Osteoblast (primary cell): ENCODE measurements around the gene IQGAP3. TPM values are rescaled to one million over a fixed set of nuclear protein-coding genes. Genes with fewer than 3 reads are reported as not detected.
"Not testable (repeated sequence)": the region's sequence is repeated elsewhere in the genome, so short reads cannot be mapped to it uniquely, and the experiment has no call there.

Experiments used
- DNase-seq: peaks from one replicate; pipeline ENCODE4 v3.0.0; 2011; ENCODE audit warnings: low spot score, mixed read lengths; ENCODE audit not compliant: insufficient read length; ENCODE audit errors: missing footprints
- H2AFZ ChIP-seq: 2 replicates; pipeline ENCODE4 v1.6.0; 2011; ENCODE audit warnings: mild to moderate bottlenecking, low read length
- H3K27ac ChIP-seq: 2 replicates; pipeline ENCODE4 v1.5.1; 2011; ENCODE audit warnings: mild to moderate bottlenecking, low read depth, low read length, moderate library complexity
- H3K27me3 ChIP-seq: 2 replicates; pipeline ENCODE4 v1.6.0; 2012; ENCODE audit warnings: mild to moderate bottlenecking, control low read depth, inconsistent platforms, low read length, moderate library complexity; ENCODE audit not compliant: insufficient read depth
- H3K36me3 ChIP-seq: 2 replicates; pipeline ENCODE4 v1.5.1; 2011; ENCODE audit warnings: mild to moderate bottlenecking, low read length, control low read depth, moderate library complexity; ENCODE audit not compliant: insufficient read depth
- H3K4me1 ChIP-seq: 2 replicates; pipeline ENCODE4 v1.5.1; 2011; ENCODE audit warnings: mild to moderate bottlenecking, low read length, control low read depth, moderate library complexity; ENCODE audit not compliant: insufficient read depth
- H3K4me2 ChIP-seq: 2 replicates; pipeline ENCODE4 v1.6.0; 2011; ENCODE audit warnings: mild to moderate bottlenecking, low read length; ENCODE audit not compliant: insufficient read depth
- H3K4me3 ChIP-seq: fragments of 200-600 bp; sonication (generic); 3 replicates; pipeline ENCODE4 v1.5.1; 2012; ENCODE audit warnings: mild to moderate bottlenecking, low read length, inconsistent platforms; ENCODE audit not compliant: insufficient read depth
- H3K79me2 ChIP-seq: 2 replicates; pipeline ENCODE4 v1.6.0; 2012; ENCODE audit warnings: mild to moderate bottlenecking, low read length, control low read depth, inconsistent platforms; ENCODE audit not compliant: insufficient read depth
- H3K9me3 ChIP-seq: 2 replicates; pipeline ENCODE4 v1.5.1; 2011; ENCODE audit warnings: low read depth, low read length, control low read depth
- H4K20me1 ChIP-seq: 2 replicates; pipeline ENCODE4 v1.6.0; 2012; ENCODE audit warnings: mild to moderate bottlenecking, low read length, control low read depth; ENCODE audit not compliant: insufficient read depth
- CTCF ChIP-seq: IDR thresholded peaks from 2 replicates; pipeline ENCODE4 v1.5.1; 2011; ENCODE audit warnings: mild to moderate bottlenecking, low read depth, low read length, moderate library complexity; ENCODE audit errors: extremely low read depth
- total RNA-seq: library from RNA; depleted of rRNA; stranded (reverse); fragments of >200 nt; gene quantifications from 2 replicates; pipeline ENCODE4 v1.2.3, GENCODE V29; 2012

The IQGAP3 gene
- total RNA-seq, 1 donor = 2.9 TPM

GRCh38 chr1:156554971-156555370, 17.4 kb downstream of the IQGAP3 start:
- H3K4me2 ChIP-seq = no peak overlapping the region
- H2AFZ ChIP-seq = no peak overlapping the region
- no peaks in the 10 kb centered on the region for H4K20me1 ChIP-seq
- no peak overlapping the region for H3K4me3 ChIP-seq
- peaks cover 36% of the 10 kb centered on the region for H3K36me3 ChIP-seq
- no peaks in the 10 kb centered on the region for H3K79me2 ChIP-seq
- no peaks in the 10 kb centered on the region for H3K9me3 ChIP-seq
- no peak overlapping the region for H3K27ac ChIP-seq
- TF ChIP-seq CTCF = no peak
- no peaks in the 10 kb centered on the region for H3K27me3 ChIP-seq
- DNase-seq = no peak
- H3K4me1 ChIP-seq = peaks cover 8% of the 10 kb centered on the region

GRCh38 chr1:156553860-156554485, 18.4 kb downstream of the IQGAP3 start:
- H3K27ac ChIP-seq = no peak overlapping the region
- H3K4me1 ChIP-seq = peaks cover 8% of the 10 kb centered on the region
- H2AFZ ChIP-seq = no peak overlapping the region
- H3K27me3 ChIP-seq = no peaks in the 10 kb centered on the region
- peaks cover 35% of the 10 kb centered on the region for H3K36me3 ChIP-seq
- H4K20me1 ChIP-seq = no peaks in the 10 kb centered on the region
- no peak for TF ChIP-seq CTCF
- no peaks in the 10 kb centered on the region for H3K79me2 ChIP-seq
- H3K9me3 ChIP-seq = no peaks in the 10 kb centered on the region
- no peak overlapping the region for H3K4me3 ChIP-seq
- H3K4me2 ChIP-seq = no peak overlapping the region
- no peak for DNase-seq

- not testable (repeated sequence) for H3K4me2 ChIP-seq, H4K20me1 ChIP-seq, H3K4me3 ChIP-seq, DNase-seq, H3K4me1 ChIP-seq, H3K79me2 ChIP-seq, H3K27me3 ChIP-seq, H3K9me3 ChIP-seq, H3K27ac ChIP-seq, H2AFZ ChIP-seq
- H3K36me3 ChIP-seq = peaks cover 39% of the 10 kb centered on the region
Observed at GRCh38 chr1:156552937-156553336, 19.4 kb downstream of the IQGAP3 start.

GRCh38 chr1:156552518-156552917, 19.8 kb downstream of the IQGAP3 start:
- Histone ChIP-seq H3K4me1 (peaks cover 8% of the 10 kb centered on the region), H3K79me2 (no peaks in the 10 kb centered on the region), H3K9me3 (no peaks in the 10 kb centered on the region), H2AFZ (no peak overlapping the region), H3K27ac (no peak overlapping the region), H4K20me1 (no peaks in the 10 kb centered on the region), H3K4me3 (no peak overlapping the region), H3K27me3 (no peaks in the 10 kb centered on the region), H3K36me3 (peaks cover 43% of the 10 kb centered on the region), H3K4me2 (no peak overlapping the region)
- no peak for DNase-seq
- TF ChIP-seq CTCF = no peak
